ENCODE results near the gene NPW.

- TF ChIP-seq EZH2 (IDR thresholded peaks at IDR 0.05) = no peak
- TF ChIP-seq POLR2AphosphoS5 (IDR thresholded peaks at IDR 0.05; ENCODE audit: borderline replicate concordance, low read depth, low read length) = no peak
- no peak for TF ChIP-seq FOXP2 (optimal IDR thresholded peaks at IDR 0.05; ENCODE audit: control extremely low read depth, extremely low read length, insufficient read depth)
Measured at GRCh38 chr16:2045965-2046892, 26.6 kb downstream of the NPW start.
